ACC112 (cell line): ENCODE data around the gene RTKN2.

ENCODE experiments used
- H2AFZ ChIP-seq: fragments of 200-600 bp; sonication (generic); one replicate; pipeline ENCODE4 v1.6.0; 2017; ENCODE audit warnings: antibody characterized with exemption, low read length; ENCODE audit not compliant: unreplicated experiment
- H3K27ac ChIP-seq: fragments of 200-600 bp; sonication (generic); 2 replicates; pipeline ENCODE4 v1.5.1; 2014; ENCODE audit warnings: low read depth, mild to moderate bottlenecking, antibody characterized with exemption, low read length, moderate library complexity
- H3K27me3 ChIP-seq: fragments of 200-600 bp; sonication (generic); 2 replicates; pipeline ENCODE4 v1.6.1; 2014; ENCODE audit warnings: mild to moderate bottlenecking, antibody characterized with exemption, low read length, moderate library complexity, mixed read lengths; ENCODE audit not compliant: insufficient read depth
- H3K36me3 ChIP-seq: fragments of 200-600 bp; sonication (generic); 2 replicates; pipeline ENCODE4 v1.6.1; 2016; ENCODE audit warnings: mild to moderate bottlenecking, antibody characterized with exemption, low read length, moderate library complexity, mixed read lengths; ENCODE audit not compliant: insufficient read depth
- H3K4me1 ChIP-seq: fragments of 200-600 bp; sonication (generic); one replicate; pipeline ENCODE4 v1.6.1; 2016; ENCODE audit warnings: low read length, mixed read lengths; ENCODE audit not compliant: insufficient read depth, unreplicated experiment, control insufficient read depth
- H3K4me3 ChIP-seq: fragments of 200-600 bp; sonication (generic); 2 replicates; pipeline ENCODE4 v1.5.1; 2014; ENCODE audit warnings: mild to moderate bottlenecking, low read depth, low read length
- H3K79me2 ChIP-seq: fragments of 200-600 bp; sonication (generic); one replicate; pipeline ENCODE4 v1.6.0; 2016; ENCODE audit warnings: low read length; ENCODE audit not compliant: control insufficient read depth, unreplicated experiment, insufficient read depth

The RTKN2 gene

DNA sequence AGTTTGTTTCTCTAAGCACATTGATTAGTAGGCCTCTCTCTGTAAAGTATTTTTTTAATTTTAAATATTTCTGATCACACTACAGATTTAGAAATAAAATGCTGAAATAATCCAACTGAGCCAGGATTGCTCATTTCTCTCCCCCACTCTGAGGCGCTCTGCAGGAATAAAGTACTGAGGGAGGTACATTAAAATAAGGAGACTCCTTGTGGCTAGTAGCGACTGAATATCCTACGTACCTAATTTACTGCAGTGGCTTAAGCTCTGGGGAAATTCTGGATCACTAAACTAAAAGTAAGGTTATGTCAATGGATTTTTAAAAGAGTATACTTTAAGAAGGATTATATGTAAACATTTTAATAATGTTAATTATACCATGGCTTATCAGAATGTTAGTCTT is 75.2 kb downstream of the RTKN2 start:
- H3K36me3 ChIP-seq, result no peaks in the 10 kb centered on the region
- H3K4me1 ChIP-seq, result peaks cover 6% of the 10 kb centered on the region

GRCh38 chr10:62189131-62189530 is 79.5 kb downstream of the RTKN2 start:
- Histone ChIP-seq H3K36me3 (no peaks in the 10 kb centered on the region), H3K27me3 (no peaks in the 10 kb centered on the region), H3K27ac (no peak overlapping the region), H3K4me3 (no peak overlapping the region), H3K4me1 (no peaks in the 10 kb centered on the region), H3K79me2 (no peaks in the 10 kb centered on the region), H2AFZ (no peak overlapping the region)

More for the DNA sequence above, 75.2 kb downstream of the RTKN2 start:
- H3K79me2 ChIP-seq, result no peaks in the 10 kb centered on the region
- no peak overlapping the region for H2AFZ ChIP-seq
- H3K4me3 ChIP-seq, result no peak overlapping the region
- no peaks in the 10 kb centered on the region for H3K27me3 ChIP-seq
- H3K27ac ChIP-seq, result no peak overlapping the region

DNA sequence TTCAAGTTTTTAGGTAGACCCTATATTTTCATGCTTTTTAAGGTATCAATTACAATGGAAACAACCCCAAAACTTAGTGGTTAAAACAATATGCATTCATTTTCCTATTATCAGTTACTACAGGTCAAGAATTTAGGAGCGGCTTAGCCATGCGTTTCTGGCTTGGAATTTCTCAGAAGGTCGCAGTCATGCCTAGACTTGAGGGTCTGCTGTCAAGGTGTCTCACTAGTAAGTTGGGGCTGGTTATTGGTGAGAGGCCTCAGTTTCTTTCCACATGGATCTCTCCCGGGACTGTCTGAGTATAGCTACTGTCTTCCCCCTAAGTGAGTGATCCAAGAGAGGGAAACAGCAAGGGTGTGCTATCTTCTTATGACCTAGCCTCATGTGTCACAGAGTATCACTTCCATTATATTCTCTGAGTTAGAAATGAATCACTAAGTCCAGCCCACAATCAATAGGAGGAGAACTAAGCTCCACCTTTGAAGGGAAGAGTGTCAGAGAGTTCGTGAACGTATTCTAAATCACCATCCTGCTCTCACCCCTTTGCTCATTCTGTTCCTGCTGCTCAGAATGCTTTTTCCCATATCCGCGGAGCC is 80.5 kb downstream of the RTKN2 start:
- H3K27ac ChIP-seq, result no peak overlapping the region
- no peaks in the 10 kb centered on the region for H3K4me1 ChIP-seq
- H2AFZ ChIP-seq, result no peak overlapping the region

GRCh38 chr10:62186999-62187675 is 81.5 kb downstream of the RTKN2 start:
- no peak overlapping the region for H3K4me3 ChIP-seq
- no peaks in the 10 kb centered on the region for H3K79me2 ChIP-seq
- H3K36me3 ChIP-seq, result no peaks in the 10 kb centered on the region
- no peak overlapping the region for H3K27ac ChIP-seq
- no peak overlapping the region for H2AFZ ChIP-seq
- H3K4me1 ChIP-seq, result no peaks in the 10 kb centered on the region
- no peaks in the 10 kb centered on the region for H3K27me3 ChIP-seq

More for the DNA sequence above, 80.5 kb downstream of the RTKN2 start:
- H3K79me2 ChIP-seq, result no peaks in the 10 kb centered on the region
- H3K4me3 ChIP-seq, result no peak overlapping the region
- H3K36me3 ChIP-seq, result no peaks in the 10 kb centered on the region
- H3K27me3 ChIP-seq, result no peaks in the 10 kb centered on the region

DNA sequence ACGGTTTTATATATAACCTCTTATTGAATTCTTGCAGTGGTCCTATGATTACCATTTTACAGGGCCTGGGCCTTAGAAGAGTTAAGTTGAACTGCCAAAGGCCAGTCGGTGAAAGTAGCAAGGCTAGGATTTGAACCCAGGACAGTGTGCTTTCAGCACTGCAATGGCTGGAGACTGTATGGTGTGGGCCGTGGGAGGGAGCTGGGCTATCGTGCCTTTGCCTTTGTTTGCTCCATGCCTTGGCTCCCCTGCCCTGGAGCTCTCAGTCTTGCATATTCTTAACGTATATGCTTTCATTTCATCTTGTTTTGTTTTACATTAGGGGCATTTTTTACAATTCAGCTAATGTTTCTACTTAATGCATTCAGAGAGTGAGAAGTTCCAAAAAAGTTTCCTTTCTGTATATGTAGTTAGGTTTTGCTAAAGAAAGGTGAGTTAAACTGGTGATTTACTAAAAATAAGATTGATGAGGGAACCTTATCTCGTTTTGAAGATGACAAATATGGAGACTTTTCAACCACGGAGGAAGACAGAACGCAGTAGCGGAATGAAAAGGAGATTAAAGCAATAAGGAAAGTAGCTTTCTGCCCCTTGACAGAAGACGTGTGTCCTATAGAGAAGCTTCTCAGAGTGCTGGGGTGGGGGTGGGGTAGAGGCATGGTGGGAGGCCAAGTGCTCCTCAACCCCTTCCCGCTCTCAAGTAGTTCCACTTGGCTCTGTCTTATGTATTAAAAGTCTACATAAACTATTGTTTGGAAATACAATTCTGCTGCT is 82.5 kb downstream of the RTKN2 start:
- no peak overlapping the region for H2AFZ ChIP-seq

GRCh38 chr10:62183857-62184795 is 84.5 kb downstream of the RTKN2 start:
- no peaks in the 10 kb centered on the region for H3K79me2 ChIP-seq
- no peaks in the 10 kb centered on the region for H3K4me1 ChIP-seq
- no peak overlapping the region for H2AFZ ChIP-seq
- H3K27me3 ChIP-seq, result no peaks in the 10 kb centered on the region
- H3K4me3 ChIP-seq, result no peak overlapping the region
- H3K27ac ChIP-seq, result no peak overlapping the region
- H3K36me3 ChIP-seq, result no peaks in the 10 kb centered on the region

More for the DNA sequence above, 82.5 kb downstream of the RTKN2 start:
- no peaks in the 10 kb centered on the region for H3K4me1 ChIP-seq
- no peaks in the 10 kb centered on the region for H3K27me3 ChIP-seq
- no peak overlapping the region for H3K27ac ChIP-seq
- no peak overlapping the region for H3K4me3 ChIP-seq
- H3K79me2 ChIP-seq, result no peaks in the 10 kb centered on the region
- no peaks in the 10 kb centered on the region for H3K36me3 ChIP-seq

GRCh38 chr10:62183442-62183841 is 85.2 kb downstream of the RTKN2 start:
- Histone ChIP-seq H3K27ac (no peak overlapping the region), H3K36me3 (no peaks in the 10 kb centered on the region), H3K27me3 (no peaks in the 10 kb centered on the region), H3K79me2 (no peaks in the 10 kb centered on the region), H3K4me1 (no peaks in the 10 kb centered on the region), H2AFZ (no peak overlapping the region), H3K4me3 (no peak overlapping the region)

DNA sequence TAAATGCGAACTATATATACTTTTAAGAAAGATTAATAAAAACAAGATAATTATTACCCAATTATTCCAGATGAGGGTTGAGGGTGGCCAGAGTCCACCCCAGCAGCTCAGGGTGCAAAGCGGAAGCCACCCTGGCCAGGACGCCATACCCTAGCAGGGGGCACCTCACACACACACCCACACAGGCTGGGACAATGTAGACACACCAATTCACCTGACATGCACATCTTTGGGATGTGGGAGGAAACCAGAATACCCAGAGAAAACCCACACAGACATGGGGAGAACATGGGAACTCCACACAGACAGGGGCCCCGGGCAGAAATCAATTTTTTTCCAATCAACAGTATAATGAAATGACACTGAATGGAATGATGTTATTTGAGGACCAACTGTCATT is 86.0 kb downstream of the RTKN2 start:
- no peaks in the 10 kb centered on the region for H3K79me2 ChIP-seq
- H2AFZ ChIP-seq, result no peak overlapping the region
- H3K4me1 ChIP-seq, result no peaks in the 10 kb centered on the region
- no peaks in the 10 kb centered on the region for H3K27me3 ChIP-seq
- H3K27ac ChIP-seq, result no peak overlapping the region
- no peak overlapping the region for H3K4me3 ChIP-seq
- no peaks in the 10 kb centered on the region for H3K36me3 ChIP-seq

- no peaks in the 10 kb centered on the region for H3K79me2 ChIP-seq
- no peak overlapping the region for H3K4me3 ChIP-seq
- no peak overlapping the region for H2AFZ ChIP-seq
- no peaks in the 10 kb centered on the region for H3K27me3 ChIP-seq
- H3K4me1 ChIP-seq, result no peaks in the 10 kb centered on the region
- H3K36me3 ChIP-seq, result no peaks in the 10 kb centered on the region
- H3K27ac ChIP-seq, result no peak overlapping the region
Observed at GRCh38 chr10:62182171-62182570, 86.5 kb downstream of the RTKN2 start.

GRCh38 chr10:62180677-62181076 is 88.0 kb downstream of the RTKN2 start:
- no peaks in the 10 kb centered on the region for H3K27me3 ChIP-seq
- no peak overlapping the region for H3K4me3 ChIP-seq
- no peaks in the 10 kb centered on the region for H3K4me1 ChIP-seq
- no peak overlapping the region for H3K27ac ChIP-seq
- H3K36me3 ChIP-seq, result no peaks in the 10 kb centered on the region
- H2AFZ ChIP-seq, result no peak overlapping the region
- H3K79me2 ChIP-seq, result no peaks in the 10 kb centered on the region
